ENCODE measurements around the gene KLRF1.

The KLRF1 gene

GRCh38 chr12:9809866-9810265 lies 17.4 kb upstream of the KLRF1 start:
- no peak for DNase-seq

DNA sequence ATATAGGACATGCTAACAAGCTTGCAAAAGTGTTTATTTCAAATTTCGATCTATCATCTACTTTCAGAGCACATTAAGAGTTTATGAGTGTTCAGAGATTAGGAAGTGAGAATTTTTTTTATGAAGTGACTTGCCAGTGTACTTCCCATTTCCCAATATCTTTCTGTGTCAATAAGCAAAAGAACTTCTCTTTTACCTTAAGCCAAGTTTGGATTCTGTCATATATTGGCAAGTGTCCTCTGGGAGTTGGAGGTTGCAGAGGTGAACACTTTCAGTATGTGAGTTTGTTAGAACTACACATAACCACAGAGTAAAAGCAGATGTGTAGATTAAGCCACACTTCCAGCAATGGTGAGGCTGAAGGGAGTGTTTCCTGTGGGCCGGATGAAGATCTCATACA lies 16.6 kb upstream of the KLRF1 start:
- DNase-seq, result no peak

- DNase-seq, result no peak
Measured at GRCh38 chr12:9811621-9812020, 15.7 kb upstream of the KLRF1 start.

DNA sequence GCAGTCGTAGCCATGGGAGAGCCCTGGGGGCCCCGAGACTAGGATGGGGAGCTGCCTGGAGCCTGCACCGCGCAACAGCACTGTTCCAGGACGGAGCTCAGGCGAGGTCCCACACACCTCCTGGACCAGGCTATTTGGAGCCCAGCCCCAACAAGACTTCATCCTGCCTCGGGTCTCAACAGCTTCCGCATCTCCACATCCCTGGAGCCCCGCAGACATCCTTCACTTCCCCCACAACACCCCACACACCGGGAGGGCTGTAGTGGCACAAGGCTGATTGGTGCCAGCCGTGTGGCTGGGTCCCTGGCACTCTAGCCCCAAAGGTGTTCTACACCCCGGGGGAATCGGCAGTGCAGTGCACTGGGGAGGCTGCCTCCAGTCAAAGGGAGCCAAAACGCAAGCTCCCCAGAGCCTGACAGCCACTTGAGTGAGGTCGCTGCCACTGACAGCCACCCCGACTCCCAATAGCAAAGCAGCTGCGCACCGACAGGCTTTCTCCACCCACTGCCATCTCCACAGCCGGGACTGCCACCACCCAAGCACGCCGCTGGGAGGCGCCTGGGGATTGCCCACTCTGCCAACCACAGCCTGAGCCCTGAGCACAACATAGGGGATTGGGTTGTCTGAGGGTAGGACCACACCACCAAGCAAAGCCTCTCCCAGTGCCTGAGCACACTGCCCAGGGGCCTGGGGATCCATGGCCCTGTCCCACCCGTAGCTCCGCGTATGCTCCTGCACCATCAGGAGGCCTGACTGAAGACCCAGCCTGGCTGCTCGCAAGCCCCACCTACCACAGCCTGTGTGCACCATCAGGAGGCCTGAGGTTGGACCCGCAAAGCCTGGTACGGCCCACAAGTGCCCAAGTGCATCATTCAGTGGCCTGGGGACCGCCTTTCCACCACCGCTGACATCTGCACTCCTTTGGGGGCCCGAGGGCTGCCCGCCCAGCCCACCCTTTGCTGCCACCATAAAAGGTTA lies 13.2 kb upstream of the KLRF1 start:
- peak; percentile 65 for DNase-seq

GRCh38 chr12:9820281-9820930 lies 6.9 kb upstream of the KLRF1 start:
- no peak for DNase-seq

- DNase-seq, result no peak
Measured at GRCh38 chr12:9829483-9829882, 2.2 kb downstream of the KLRF1 start.

DNA sequence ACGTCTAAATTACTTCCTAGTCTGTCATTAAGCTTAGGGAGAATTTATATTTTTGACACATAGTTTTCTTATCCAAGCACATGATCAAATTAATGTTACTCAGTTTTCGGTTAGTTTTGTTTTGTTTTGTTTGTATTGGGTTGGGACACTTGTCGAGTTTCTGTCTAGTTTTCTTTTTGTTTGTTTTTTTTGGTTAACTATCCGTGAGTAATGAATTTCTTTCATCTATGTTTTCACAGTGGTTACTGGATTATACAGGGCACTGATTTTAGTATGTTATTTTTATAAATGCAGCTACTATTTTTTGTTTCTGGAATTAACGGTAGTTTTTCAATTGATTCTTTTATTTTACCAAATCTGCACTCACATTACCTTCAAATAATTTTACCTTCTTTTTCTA lies 2.7 kb downstream of the KLRF1 start:
- DNase-seq, result no peak

GRCh38 chr12:9831720-9832119 lies 4.4 kb downstream of the KLRF1 start:
- DNase-seq, result no peak

- DNase-seq, result no peak
Measured at GRCh38 chr12:9843407-9843806, 16.1 kb downstream of the KLRF1 start.

DNA sequence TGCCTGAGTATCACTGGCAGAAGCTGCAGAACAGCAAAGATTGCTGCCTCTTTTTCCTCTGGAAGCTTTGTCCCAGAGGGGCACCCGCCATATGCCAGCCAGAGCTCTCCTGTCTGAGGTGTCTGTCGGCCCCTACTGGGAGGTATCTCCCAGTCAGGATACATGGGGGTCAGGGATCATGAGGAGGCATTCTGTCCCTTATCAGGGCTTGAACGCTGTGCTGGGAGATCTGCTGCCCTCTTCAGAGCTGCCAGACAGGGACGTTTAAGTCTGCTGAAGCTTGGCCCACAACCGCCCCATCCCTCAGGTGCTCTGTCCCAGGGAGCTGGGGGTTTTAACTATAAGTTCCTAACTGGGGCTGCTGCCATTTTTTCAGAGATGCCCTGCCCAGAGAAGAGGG lies 21.6 kb downstream of the KLRF1 start:
- no peak for DNase-seq

DNA sequence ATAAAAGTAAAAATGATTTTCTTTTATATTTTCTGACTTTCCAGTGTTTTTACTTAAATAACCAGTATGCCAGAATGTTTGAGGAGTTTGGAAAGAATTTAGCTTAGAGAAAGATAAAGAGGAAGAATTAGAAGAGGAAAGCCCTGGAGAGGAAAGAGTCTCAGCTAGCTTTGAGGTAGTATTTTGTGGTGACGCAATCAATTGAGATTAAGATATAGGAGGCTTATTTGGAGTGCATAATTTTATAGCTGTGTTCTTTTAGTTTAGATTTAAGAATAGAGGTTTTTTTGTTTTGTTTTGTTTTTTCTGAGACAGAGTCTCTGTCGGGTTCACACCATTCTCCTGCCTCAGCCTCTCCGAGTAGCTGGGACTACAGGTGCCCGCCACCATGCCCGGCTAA lies 23.8 kb downstream of the KLRF1 start:
- DNase-seq, result no peak

DNA sequence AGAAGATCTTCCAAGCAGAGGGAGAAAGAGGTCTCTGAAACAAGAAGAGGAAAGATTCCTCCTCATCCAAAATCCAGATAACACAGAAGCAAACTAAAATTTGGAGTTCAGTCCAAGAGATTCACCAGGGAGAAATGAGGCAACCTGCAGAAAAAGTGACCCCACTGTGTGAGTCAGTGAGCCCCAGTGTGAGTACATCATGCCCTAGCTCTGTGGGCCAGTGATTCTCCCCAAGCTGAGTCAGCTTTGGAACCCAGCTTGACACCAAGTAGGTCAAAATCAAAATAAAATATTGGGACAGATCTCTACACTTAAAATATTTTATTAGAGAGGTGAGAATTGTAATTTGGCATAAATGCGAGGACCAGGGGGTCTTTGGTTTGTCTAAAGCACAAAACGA lies 24.6 kb downstream of the KLRF1 start:
- no peak for DNase-seq

DNA sequence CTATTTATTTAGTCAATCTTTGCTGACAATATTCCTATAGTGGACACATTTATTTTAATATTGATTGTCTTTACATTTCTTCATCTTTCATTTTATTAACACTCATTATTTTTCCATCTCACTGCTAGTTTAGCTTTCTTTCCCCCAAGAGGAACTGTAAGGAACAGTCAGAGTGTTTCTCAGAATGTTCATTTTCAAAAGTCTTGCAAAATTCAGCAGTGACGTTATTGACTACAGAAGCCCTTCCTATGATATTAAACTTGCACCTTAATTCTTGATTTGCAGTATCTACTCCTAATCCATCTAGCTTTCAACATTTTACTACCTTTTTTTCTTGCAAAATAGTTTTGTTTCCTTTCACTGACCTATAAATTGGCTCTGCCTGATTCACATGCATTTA lies 28.9 kb downstream of the KLRF1 start:
- DNase-seq, result no peak

DNA sequence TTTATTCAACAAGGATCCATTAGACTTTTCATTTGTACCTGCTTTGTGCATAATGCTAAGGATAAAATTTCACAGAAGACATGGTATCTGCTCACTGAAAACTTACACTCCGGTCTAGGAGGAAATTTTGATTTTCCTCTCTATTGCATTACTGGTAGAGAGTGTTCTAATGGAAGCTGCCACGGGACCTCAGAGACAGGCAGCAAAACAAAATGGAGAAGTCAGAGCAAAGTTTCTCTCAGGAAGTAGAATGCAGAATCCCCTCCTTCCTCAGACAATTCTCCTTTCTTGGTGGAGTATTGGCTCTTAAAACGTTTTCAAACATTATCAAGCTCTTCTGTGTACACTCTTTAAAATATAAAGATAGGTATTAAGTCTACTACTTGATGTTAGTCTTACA lies 29.6 kb downstream of the KLRF1 start:
- DNase-seq, result no peak

GRCh38 chr12:9858135-9858534 lies 30.9 kb downstream of the KLRF1 start:
- DNase-seq, result no peak

DNA sequence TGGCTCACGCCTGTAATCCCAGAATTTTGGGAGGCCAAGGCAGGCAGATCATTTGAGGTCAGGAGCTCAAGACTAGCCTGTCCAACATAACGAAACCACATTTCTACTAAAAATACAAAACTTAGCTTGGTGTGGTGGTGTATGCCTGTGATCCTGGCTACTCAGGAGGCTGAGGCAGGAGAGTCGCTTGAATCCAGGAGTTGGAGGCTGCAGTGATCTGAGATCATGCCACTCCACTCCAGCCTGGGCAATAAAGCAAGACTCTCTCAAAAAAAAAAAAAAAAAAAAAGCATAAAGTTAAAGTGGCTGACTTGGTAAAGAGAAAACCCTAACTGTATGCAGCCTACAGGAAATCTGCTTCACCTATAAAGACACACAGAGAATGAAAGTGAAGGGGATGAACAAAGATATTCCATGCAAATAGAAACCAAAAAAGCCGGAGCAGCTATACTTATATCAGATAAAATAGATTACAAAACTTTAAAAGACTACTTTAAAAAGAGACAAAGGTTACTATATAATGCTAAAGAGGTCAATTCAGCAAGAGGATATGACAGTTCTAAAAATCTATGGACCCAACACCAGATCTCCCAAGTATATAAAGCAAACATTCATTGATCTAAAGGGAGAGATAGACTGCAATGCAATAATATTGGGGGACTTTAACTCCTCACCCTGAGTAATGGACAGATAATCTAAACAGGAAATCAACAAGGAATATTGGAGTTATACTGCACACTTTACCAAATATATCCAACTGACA lies 37.8 kb downstream of the KLRF1 start:
- no peak for DNase-seq

- no peak for DNase-seq
Measured at GRCh38 chr12:9866860-9867269, 39.6 kb downstream of the KLRF1 start.

DNA sequence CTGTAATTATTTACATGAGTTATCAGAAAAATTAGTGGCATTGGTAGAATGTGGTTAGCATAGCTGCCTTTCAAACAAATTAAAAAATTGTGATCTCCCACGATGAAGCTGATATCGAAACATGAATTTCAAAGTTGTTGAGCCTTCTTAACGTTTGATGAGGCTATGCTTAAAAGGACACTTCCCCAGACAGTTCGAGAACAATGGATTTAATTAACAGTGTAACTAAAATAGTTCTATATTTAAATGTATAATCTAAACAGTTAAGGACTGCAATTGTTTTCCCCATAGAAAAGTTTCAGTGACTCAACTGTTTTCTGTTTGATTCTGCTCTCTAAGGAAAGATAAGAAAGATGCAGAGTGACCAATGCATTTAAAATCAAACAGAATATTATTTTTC lies 40.2 kb downstream of the KLRF1 start:
- DNase-seq, result no peak

- no peak for DNase-seq
Measured at GRCh38 chr12:9868311-9868801, 41.1 kb downstream of the KLRF1 start.

GRCh38 chr12:9868951-9869306 lies 41.6 kb downstream of the KLRF1 start:
- DNase-seq, result no peak

- DNase-seq, result no peak
Measured at GRCh38 chr12:9869307-9870161, 42.3 kb downstream of the KLRF1 start, which contains the start of gene CLEC2B. CLEC2B (minus strand) TSS chr12:9869354.

DNA sequence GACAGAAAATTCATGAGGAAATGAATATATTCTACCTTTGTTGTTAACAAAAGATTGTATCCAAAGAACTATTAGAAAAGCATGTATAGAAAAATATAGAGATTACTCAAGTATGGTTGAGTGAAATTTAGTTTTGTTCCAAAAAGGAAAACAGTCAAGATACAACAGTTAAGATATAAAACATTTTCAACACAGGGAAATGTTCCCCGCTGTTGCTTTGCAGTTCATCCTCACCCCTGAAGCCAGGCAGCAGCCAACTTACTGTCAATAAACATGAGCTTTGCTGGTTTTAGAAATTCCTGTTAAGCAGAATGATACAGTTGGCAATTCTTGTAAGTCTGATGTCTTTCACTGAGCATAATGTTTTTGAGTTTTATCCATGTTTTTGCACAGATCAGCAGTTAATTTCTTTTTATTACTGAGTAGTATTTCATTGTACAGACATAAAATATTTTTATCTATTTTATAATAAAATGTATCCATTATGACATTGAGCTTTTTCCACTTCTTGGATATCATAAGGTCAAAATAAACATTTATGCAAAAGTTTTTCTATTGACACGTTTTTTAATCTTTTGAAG lies 43.1 kb downstream of the KLRF1 start:
- no peak for DNase-seq

Data from femur (tissue), 1 donor.